Keratinocyte (primary cell): ENCODE data around the gene RAD51.

Experiments
- CTCF ChIP-seq, 3 experiments: IDR thresholded peaks in 1 of 3; conservative IDR thresholded peaks in 1 of 3; optimal IDR thresholded peaks in 1 of 3; 2 replicates in 2 of 3; 3 replicates in 1 of 3; pipeline versions ENCODE3 to v1.5.1; 2011; ENCODE audit warnings: low read length in 3 of 3, mild to moderate bottlenecking in 3 of 3, moderate library complexity in 2 of 3, control low read depth in 1 of 3, inconsistent platforms in 1 of 3; ENCODE audit not compliant: insufficient read depth in 2 of 3; ENCODE audit errors: extremely low read depth in 1 of 3
- EZH2 ChIP-seq: IDR thresholded peaks from one replicate; pipeline ENCODE4 v1.6.1; 2012; ENCODE audit warnings: inconsistent platforms, mild to moderate bottlenecking, low read length, moderate library complexity

- TF ChIP-seq EZH2 (no peak), CTCF (optimal IDR thresholded peaks at IDR 0.05 in 1 of 3, IDR thresholded peaks at IDR 0.05 in 1 of 3, conservative IDR thresholded peaks at IDR 0.05 in 1 of 3; ENCODE audit: extremely low read depth in 1 of 3, insufficient read depth in 2 of 3, low read length in 3 of 3) (no peak)
Observed at GRCh38 chr15:40722934-40723333, 28.0 kb downstream of the RAD51 start.
